HG03354 (cell line): ENCODE measurements around the gene OSBPL8.

Experiments used
- ATAC-seq: cut with Tn5 transposase; IDR thresholded peaks from one replicate; pipeline ENCODE4 v1.9.1; 2021; ENCODE audit warnings: mild to moderate bottlenecking; ENCODE audit not compliant: unreplicated experiment, poor library complexity, severe bottlenecking

Gene OSBPL8

GRCh38 chr12:76432733-76433132, 126.8 kb downstream of the OSBPL8 start:
- ATAC-seq = no peak

- ATAC-seq = no peak
Observed at GRCh38 chr12:76428117-76428516, 131.5 kb downstream of the OSBPL8 start.

- ATAC-seq = no peak
Observed at GRCh38 chr12:76426160-76426559, 133.4 kb downstream of the OSBPL8 start.

- no peak for ATAC-seq
Observed at GRCh38 chr12:76424941-76425340, 134.6 kb downstream of the OSBPL8 start.

GRCh38 chr12:76422543-76423438, 136.8 kb downstream of the OSBPL8 start:
- ATAC-seq = no peak

- no peak for ATAC-seq
Observed at GRCh38 chr12:76422154-76422542, 137.4 kb downstream of the OSBPL8 start.

- ATAC-seq = no peak
Observed at GRCh38 chr12:76421046-76421445, 138.5 kb downstream of the OSBPL8 start.

GRCh38 chr12:76420222-76420621, 139.3 kb downstream of the OSBPL8 start:
- ATAC-seq = no peak

GRCh38 chr12:76417116-76417515, 142.5 kb downstream of the OSBPL8 start:
- peak; percentile 74 for ATAC-seq

GRCh38 chr12:76413121-76413520, 146.4 kb downstream of the OSBPL8 start:
- ATAC-seq = no peak

GRCh38 chr12:76410781-76411180, 148.8 kb downstream of the OSBPL8 start:
- ATAC-seq = no peak

GRCh38 chr12:76410371-76410770, 149.2 kb downstream of the OSBPL8 start:
- no peak for ATAC-seq

GRCh38 chr12:76409074-76409473, 150.5 kb downstream of the OSBPL8 start:
- ATAC-seq = no peak

- no peak for ATAC-seq
Observed at GRCh38 chr12:76407710-76408109, 151.9 kb downstream of the OSBPL8 start.

- ATAC-seq = no peak
Observed at GRCh38 chr12:76402259-76402658, 157.3 kb downstream of the OSBPL8 start.

GRCh38 chr12:76400136-76400535, 159.4 kb downstream of the OSBPL8 start:
- no peak for ATAC-seq

GRCh38 chr12:76399040-76399439, 160.5 kb downstream of the OSBPL8 start:
- ATAC-seq = no peak

GRCh38 chr12:76398106-76398505, 161.5 kb downstream of the OSBPL8 start:
- ATAC-seq = no peak

GRCh38 chr12:76391461-76391860, 168.1 kb downstream of the OSBPL8 start:
- no peak for ATAC-seq

GRCh38 chr12:76387614-76388013, 172.0 kb downstream of the OSBPL8 start:
- ATAC-seq = no peak

GRCh38 chr12:76384560-76384959, 175.0 kb downstream of the OSBPL8 start:
- no peak for ATAC-seq

- ATAC-seq = no peak
Observed at GRCh38 chr12:76383988-76384387, 175.6 kb downstream of the OSBPL8 start.
